Stimulated activated CD4-positive, alpha-beta T cell treated with anti-CD3 and anti-CD28 coated beads, Interleukin-4, amount 100 ng/mL, for 48 hours (primary cell): ENCODE measurements around the gene PTRH2.

Source experiments
- DNase-seq, 2 donors: peaks; one replicate each; pipeline ENCODE4 v3.0.0-alpha.2; 2020; ENCODE audit warnings: low read depth in 2 of 2

The PTRH2 gene

DNA sequence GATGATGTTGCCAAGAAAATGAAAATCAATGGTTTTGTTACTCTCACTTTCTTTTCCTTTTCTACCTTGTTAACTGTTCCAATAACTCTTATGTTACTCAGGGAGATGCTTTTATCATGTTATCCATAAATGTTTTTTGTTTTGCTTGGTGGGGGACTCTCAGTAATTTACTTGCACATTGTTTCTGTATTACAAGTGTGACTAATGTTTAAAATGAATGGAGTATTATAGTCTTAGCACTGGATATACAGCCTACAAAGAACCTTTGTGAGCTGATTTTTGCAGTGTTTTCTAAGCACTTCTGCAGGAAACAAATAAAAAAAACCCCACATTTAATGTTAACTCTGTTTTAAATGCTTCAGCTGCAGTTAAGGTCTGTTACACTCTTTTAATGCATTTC lies 12.3 kb upstream of the PTRH2 start:
- DNase-seq = no peak

DNA sequence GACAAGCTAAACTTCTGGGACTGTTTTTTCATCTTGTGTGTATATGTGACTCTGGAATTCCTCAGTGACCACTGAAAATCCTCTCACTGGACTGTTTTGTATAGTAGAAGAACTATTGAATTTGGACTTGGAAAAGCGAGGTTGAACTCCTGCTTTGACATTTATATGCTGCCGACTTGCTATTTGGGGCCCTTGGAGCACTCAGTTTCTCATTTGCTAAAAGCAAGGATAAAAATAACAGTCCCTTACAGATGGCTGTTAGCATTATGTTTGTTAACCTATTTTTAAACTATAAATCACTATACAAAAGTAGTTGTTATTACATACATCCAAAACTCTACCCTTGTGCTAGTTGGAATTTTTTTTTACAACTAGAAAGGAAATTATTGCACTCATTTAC lies 9.2 kb upstream of the PTRH2 start:
- DNase-seq = no peak

DNA sequence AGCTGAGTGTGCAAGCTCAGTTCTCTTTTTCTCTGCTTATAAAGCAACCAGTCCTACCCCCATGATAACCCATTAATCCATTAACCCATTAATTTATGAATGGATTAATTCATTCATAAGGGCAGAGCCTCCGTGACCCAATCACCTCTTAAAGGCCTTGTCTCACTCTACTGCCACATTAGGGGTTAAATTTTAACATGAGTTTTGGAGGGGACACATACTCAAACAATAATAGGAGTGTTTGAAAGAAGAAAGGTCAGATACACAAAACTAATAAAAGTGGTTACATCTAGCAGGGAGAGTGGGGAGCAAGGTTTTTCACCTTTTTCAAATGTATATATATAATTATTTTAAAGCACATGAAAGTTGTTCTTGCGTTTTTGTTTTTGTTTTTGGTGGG lies 7.0 kb upstream of the PTRH2 start:
- DNase-seq = no peak

DNA sequence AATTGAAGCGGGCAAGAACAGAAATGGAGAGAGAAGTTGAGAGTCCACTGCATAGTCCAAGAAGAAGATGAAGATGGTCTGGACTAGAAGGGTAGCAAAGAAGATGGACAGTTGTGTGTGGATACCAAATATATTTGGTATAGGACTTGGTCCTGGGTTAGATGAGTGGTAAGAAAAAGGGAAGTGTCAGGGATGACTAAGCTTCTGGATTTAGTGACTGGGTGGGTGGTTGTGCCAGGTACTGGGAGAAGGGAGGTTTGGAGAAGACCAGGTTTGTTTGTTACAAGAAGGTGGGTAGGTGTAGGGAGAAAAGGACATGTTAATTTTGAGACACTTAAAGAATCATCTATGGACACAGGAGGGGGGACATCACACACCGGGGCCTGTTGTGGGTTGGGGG lies 5.6 kb upstream of the PTRH2 start:
- no peak for DNase-seq

DNA sequence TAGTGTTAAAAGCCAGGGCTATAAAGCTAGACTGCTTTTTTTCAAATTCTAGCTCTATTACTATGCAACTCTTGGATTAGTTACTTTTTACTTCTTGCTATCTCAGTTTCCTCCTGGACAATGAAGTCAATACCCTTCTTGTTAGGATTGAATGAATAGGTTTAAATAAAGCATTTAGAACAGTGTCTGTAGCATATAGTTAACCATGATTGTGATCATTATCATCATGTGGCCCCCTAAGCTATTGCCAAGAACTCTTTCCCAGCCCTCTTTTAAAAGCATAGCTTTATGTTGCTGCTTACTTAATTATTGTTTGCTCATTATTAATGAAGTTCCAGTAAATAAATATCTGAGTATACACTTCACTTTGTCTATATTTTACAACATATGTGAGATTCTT lies 4.7 kb upstream of the PTRH2 start:
- no peak for DNase-seq

DNA sequence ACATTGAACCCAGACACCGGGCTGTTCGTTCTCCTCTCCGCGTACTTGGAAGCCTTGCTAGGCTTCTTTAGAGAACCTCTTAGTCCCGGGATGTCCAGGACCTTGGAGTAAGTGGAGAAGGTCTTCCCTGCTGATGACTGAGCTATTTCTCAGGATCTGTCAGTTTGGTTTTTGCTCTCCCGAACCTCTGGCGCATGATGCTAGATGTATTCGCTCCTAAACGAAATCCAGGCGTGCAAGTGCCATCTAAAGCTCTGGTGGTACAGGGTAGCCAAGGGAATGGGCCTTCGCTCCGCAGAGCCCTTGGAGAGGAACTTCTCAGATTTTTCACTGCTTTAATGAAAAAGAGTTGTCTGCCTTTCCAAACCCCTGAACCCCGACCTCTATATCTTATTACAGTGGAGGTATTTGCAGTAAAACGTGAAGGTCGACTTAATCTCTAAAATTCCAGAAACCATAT lies 771 bp upstream of the PTRH2 start:
- peak in 1 of 2 donors; percentile 3 for DNase-seq

DNA sequence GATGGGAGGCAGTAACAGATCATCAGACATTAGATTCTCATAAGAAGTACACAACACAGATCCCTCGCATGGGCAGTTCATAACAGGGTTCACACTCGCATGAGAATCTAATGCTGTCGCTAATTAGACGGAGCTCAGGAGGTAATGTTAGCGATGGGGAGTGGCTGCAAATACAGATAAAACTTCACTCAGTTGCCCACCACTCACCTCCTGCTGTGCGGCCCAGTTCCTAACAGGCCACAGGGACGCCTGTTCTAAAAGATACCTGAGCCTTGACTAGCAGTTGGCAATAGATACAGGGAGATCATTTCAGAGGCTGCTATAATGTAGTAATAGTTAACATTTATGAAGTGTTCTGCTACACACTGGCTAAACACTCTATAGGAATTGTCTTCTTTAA lies 4.9 kb downstream of the PTRH2 start:
- DNase-seq = no peak

DNA sequence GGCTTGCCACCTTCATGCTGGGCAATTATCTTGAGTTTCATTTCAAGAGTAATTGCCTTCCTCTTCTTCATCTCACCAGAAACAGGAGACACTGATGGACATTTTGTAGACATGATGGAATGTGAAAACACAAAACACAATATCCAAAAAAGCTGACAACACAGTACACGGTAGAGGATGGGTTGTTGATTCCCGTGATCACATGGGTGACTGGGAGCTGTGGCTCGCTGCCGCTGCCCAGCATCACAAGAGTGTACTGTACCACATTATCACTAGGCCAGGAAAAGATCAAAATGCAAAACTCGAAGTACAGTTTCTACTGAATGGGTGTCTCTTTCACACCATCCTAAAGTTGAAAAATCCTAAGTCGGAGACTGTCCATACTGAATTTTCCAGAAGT lies 7.4 kb downstream of the PTRH2 start:
- DNase-seq = no peak

DNA sequence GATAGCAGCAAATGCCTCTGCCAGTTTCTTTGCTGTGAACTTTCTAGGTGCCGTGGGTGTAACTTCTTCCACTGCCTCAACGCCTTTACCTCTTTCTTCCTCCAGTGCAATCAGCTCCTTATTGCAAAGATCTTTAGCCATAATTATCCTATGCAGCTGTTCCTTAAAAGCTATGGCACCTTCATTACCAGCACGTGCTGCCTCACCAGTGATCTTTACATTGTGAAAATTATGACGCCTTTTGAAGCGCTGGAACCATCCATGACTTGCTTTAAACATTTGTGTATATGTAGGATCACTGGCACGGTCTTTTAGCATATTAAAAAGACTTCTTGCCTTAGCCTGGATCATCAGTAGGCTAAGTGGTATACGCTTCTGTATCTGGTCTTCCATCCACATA lies 8.0 kb downstream of the PTRH2 start:
- DNase-seq = no peak

DNA sequence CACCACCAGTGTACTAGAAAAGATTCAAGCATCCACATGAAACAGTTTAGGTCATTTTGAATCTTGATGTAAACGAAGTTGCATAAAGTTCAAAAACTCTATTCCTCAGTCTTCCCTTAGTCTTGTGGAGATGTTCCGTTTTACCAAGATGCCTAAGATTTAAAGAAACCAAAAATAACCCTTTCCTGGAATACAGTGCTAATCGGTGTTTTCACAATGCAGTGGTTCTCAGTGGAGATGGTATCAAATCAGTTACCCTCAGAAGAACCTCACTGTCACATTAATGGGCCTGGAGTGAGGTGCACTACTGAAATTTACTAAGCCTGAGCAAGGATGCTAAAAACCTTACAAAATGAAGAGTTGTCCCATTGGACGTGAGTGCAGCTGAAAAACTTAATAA lies 9.1 kb downstream of the PTRH2 start:
- no peak for DNase-seq

DNA sequence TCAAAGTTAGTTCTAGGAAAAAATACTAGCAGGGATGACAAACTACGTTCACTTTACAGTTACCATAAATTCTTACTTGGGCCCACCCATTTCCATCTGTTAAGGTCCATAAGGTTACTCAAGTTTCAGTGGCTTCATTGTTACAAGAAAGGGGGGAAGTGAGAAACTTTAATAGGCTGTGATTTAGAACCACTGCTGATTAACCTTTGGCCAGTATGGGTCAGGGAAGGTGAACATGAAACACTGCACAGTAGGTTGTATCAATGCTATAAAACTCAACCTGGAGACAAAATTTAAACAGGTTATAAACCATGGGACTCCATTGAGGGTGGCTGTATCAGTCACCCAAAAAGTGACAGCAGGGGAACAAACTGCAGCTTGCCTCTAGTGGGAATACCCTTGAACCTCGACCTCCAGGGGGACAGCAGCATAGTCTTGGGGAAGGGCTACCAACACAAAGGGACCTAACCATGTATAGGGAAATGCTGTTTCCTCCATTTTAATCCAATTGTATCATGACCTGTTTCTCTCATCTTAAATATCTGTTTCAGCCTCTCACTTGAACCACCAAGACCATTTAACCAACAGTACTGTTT lies 10.4 kb downstream of the PTRH2 start:
- DNase-seq = no peak

DNA sequence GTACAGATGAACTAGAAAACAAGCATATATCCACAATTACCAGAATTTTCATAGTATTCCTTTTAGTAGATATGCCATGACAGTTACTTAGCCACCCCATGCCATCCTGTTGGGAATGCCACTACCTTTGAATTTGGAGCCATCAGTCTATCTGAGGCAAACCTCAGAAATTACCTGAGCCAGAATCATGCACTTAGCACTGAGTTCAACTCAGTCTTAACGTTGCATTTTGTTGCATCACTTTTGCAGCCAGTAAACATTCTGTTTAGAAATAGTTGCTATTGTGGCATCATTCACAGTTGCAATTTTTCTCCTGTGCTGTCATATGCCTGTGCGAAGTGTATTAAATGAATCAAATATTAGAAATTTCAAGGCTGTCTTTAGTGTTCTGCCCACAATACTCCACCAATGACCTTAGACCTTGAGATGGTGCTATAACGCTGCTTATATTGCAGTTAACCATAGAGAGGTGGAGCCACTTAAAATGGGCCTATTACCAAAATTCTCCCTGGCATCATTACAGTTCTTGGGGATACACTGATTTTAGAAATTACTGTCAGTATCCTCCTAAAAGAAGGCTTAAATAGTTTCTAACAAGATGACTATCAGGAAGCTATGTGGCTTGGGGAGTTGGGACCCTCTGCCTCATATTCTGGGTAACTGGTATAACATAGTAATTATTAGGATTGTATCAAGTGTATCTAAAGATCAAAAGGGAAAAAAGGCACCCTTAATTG lies 11.1 kb downstream of the PTRH2 start:
- no peak for DNase-seq

DNA sequence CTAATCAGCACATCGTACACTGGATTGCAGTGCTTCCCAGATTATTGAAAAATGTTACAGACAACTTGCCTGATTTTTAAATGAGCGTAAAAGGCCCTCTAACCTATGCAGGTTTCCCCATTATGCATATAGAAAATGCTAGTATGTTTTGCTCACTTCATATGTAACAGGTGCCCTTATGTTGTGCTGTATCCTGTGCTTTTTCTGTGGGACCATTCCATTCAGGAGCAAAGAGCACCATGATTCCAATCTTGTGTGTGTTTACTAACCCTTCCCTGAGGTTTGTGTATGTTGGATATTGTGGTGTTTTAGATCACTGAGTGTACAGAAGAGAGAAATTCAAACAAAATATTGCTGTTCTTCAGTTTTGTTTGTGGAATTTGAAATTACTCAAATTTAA lies 12.9 kb downstream of the PTRH2 start:
- no peak for DNase-seq

DNA sequence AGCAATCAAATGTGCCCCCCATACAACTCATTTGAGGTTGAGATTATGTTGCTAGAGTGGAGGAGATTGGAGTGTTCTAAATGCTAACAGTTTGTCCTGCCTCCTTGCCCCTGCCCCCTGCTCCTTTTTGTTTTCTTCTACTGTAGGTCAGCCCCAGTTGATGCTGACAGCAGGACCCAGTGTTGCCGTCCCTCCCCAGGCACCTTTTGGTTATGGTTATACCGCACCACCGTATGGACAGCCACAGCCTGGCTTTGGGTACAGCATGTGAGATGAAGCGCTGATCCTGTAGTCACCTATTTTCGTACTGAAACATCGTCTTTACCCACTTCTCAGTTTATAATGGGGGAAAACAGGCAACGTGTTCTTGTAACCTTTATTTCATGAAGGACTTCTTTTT lies 13.6 kb downstream of the PTRH2 start:
- DNase-seq = no peak

DNA sequence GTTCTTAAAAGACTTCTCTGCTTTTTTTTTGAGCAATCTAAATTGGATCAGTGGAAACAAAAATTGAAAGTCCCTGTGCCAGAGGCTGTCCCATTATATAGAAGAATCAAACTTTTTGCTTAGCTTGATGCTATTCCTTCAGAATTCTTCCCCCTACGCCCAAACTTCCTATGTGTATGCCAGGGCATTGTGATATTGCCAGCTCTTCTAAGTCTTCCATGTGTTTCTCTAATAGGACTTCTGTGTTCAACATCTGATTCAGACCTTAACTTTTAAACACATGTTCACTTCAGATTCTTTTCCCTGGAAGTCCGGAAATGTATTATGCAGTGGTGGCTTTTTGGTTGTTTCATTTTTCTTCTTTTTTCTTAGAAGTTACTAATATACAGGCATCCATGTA lies 18.7 kb downstream of the PTRH2 start:
- DNase-seq = no peak

DNA sequence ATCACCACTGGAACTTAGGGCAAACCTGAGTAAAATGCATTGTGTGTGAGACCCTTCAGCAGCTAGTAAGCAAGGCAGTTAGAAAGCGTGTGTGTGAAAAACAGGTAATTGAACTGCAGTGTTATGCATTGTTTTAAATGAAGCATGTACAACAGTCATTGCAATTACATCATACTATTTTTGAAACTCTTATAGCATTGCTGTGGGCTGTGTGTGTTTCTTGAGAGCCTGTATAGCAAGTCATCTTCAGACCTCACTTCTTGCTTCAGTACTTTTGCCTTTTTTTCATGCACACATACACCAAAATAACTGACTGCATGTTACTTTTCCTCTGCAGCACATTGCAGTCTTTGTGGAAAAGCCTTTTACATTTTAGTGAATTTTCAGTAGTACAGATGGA lies 19.2 kb downstream of the PTRH2 start:
- no peak for DNase-seq

DNA sequence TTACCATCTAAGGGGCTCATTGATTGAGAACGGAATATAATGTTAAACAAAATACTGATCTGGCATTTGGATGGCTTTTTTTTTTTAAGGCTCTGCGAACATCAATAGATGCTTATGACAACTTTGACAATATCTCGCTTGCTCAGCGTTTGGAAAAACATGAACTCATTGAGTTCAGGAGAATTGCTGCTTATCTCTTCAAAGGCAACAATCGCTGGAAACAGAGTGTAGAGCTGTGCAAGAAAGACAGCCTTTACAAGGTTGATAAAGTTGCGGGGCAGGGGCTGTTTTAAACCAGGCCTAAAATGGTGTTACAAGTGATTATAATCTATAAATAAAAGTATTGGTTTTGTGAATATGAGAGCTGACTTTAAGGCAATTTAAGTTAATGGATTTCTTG lies 22.3 kb downstream of the PTRH2 start:
- DNase-seq = no peak

DNA sequence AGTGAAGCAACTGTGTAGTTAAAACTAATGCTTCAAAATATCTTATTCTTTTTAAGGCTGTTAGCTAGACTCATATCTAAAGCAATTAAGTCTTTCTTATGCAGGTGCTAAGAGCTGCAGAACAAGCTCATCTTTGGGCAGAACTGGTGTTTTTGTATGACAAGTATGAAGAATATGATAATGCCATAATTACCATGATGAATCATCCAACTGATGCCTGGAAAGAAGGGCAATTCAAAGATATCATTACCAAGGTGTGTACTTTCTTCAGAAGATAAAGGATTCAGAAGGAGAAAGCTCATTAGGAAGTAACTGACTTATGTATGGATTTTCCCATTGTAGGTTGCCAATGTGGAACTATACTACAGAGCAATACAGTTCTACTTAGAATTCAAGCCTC lies 23.9 kb downstream of the PTRH2 start:
- DNase-seq = no peak

DNA sequence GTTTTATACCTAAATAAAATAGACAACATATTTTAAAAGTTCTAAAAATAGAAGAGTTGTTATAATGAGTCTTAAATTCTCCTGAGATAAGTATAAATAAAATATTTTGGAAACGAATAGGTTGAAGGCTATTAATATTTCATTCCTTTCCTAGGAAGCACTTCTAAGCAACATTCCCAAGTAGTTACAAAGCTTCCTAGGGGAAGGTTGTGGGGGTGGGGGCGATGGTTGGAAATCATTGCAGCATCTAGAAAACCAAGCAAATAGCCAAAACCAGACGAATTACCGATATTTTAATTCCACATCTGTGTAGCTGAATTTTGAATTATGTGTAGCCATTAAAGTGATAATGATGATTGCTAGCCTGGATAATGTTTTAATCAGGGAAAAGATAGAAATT lies 26.9 kb downstream of the PTRH2 start:
- no peak for DNase-seq

DNA sequence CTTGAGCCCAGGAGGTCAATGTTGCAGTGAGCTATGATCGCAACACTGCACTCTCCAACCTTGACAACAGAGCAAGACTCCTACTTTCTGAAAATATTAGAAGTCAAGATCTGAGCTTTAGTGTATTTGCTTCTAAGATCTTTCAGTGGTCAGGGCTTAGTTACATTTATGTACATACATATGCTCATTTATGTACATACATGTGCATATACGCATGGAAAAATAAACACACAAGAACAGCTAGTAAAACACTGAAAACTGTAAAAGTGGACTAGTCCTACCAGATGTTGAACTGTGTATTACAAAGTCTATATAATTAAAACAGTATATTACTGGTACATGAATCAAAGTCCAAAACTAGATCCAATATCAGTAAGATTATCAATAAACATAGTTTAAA lies 28.3 kb downstream of the PTRH2 start:
- no peak for DNase-seq

DNA sequence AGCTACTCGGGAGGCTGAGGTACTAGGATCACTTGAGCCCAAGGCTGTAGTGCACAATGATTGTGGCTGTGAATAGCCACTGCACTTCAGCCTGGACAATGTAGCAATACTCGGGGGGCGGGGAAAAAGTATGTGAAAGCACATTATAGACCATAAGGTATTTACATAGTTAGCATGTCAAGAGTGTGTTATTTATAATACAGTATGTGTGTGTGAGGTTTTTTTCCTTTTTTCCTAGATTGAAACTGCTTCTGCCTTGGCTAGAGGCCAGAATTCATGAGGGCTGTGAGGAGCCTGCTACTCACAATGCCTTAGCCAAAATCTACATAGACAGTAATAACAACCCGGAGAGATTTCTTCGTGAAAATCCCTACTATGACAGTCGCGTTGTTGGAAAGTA lies 30.5 kb downstream of the PTRH2 start:
- no peak for DNase-seq

DNA sequence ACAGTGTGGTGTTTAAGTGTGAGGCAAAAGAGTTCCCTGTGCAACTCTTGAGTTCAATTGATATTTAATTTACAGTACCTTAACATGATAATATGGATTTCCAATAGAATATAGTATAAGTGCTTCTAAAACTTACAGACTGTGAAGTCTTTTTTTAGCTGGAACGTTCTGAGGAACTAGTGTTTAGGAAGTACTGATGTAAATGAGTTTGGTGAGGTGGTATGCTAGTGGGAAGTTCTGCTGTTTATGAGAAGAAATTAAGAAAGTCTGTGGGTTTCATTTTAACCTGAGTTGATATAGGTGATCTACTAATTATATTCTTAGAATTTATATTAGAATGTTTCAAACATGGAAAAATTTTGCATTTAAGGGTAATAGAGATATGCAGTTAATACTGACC lies 32.0 kb downstream of the PTRH2 start:
- DNase-seq = no peak

DNA sequence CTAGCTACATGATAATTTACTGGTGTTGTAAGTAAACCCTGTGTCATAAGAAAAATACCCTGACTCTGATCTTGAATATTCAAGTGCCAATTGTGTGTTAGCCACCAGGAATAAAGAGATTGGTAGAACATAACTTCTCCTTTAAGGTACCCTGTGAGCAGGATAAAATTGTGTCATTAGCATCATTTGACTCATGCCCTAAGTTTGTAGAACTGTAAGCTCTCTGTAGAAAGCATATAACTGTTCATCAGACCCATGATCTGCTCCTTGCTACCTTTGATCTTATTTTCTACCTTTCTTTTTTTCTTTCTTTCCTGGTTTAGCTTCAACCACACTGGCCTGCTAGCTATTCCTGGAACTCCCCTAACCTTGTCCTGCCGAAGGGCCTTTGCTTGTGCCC lies 35.8 kb downstream of the PTRH2 start:
- DNase-seq = no peak

DNA sequence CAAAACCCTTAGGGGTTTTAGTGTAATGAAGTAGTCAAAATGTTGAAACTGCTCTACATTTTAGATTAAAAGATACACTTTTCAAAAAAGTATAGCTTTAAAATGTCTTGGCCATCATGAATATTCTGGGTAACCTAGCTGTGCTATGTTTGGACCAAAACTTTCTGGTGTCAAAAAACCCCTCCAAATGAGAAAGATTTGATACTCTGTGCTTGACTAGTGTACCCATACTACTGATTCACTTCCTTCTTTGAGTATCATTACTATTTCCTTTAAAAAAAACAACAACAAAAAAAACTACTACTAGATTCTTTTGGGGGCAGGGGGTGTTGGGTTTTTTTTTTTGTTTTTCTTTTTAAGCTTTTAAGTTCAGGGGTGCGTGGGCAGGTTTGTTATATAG lies 37.3 kb downstream of the PTRH2 start:
- DNase-seq = no peak
